Measurements from ENCODE around the gene TNFRSF12A.

GRCh38 chr16:3001316-3001715 is 18.9 kb upstream of the TNFRSF12A start:
- TF ChIP-seq CTCF (IDR thresholded peaks at IDR 0.05), result no peak
- TF ChIP-seq POLR2A (IDR thresholded peaks at IDR 0.05), result no peak
